Body of pancreas (tissue), 4 donors: ENCODE data around the gene FAM8A1.

Experiments
- CTCF ChIP-seq, 7 experiments: fragments of 450-650 bp in 4 of 7; fragments of 200-600 bp in 3 of 7; sonication (generic) in 3 of 7; IDR thresholded peaks; one replicate each; pipeline ENCODE4 v1.5.1; 2016 to 2019; ENCODE audit warnings: antibody characterized with exemption in 7 of 7
- POLR2A ChIP-seq, 3 donors: fragments of 450-650 bp; IDR thresholded peaks; one replicate each; pipeline ENCODE4 v1.6.1; 2016; ENCODE audit warnings: antibody characterized with exemption in 3 of 3, mild to moderate bottlenecking in 2 of 3

- TF ChIP-seq CTCF (IDR thresholded peaks at IDR 0.05) (no peak), POLR2A (IDR thresholded peaks at IDR 0.05) (no peak)
Observed at GRCh38 chr6:17622144-17622543, 22.0 kb downstream of the FAM8A1 start.
